Suppressor macrophage treated with lipopolysaccharide for 1 hour (primary cell): Measurements from ENCODE around the gene ZSCAN18.

Experiments used
- DNase-seq, 3 donors: peaks; one replicate each; pipeline ENCODE4 v3.0.0-alpha.2; 2020 to 2022

The ZSCAN18 gene

GRCh38 chr19:58042495-58043340 is 55.3 kb downstream of the ZSCAN18 start:
- no peak for DNase-seq

- DNase-seq, result no peak
Measured at GRCh38 chr19:58040751-58041525, 57.1 kb downstream of the ZSCAN18 start.

DNA sequence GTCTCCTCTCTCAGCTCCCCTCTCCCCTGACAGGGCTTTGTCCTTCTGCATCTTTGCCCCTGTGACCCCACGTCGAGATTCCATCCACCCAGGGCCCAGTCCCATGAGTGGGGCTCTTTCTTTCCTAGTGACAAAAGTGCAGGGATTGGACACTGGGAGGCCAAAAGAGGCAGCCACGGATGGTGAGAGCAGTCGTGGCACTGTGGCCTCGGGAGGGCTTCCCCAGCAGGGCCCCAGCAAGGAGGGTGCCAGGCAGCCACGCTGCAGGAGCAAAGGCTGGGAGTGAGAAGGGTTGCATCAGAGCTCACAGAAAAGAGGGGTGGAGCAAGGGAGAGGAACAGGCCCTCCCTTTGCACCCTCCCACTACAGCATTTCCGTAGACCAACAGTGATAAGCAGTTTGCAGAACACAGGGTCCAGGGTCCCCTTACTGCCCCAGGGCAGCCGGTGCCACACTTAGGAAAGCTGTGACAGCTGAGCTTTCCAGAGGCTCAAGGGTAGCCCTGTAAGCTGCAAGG is 59.3 kb downstream of the ZSCAN18 start:
- no peak for DNase-seq

GRCh38 chr19:58037927-58038687 is 59.9 kb downstream of the ZSCAN18 start:
- no peak for DNase-seq

DNA sequence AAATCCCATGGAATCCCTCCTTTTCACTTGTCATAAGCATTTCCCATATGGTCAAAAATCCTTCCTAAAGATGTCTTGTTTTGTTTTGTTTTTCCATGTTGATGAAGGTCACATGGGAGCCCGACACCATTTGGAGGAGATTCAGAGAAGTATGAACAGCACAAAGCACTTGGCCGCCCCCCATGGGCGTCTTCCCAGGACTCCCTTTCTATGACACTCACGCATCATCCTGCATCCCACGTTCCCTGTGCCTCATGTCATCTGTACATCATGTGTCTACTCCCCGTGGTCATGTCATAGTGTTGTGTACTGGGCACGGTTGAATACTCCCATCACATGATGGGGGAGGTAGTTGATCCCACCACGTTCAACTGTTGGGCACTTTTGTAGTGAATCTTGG is 62.2 kb downstream of the ZSCAN18 start:
- no peak for DNase-seq

- no peak for DNase-seq
Measured at GRCh38 chr19:58034477-58034793, 63.6 kb downstream of the ZSCAN18 start.
